HG03064 (cell line): ENCODE measurements around the gene TBC1D14.
"Not testable (repeated sequence)": the region's sequence is repeated elsewhere in the genome, so short reads cannot be mapped to it uniquely, and the experiment has no call there.

Source experiments
- ATAC-seq: cut with Tn5 transposase; IDR thresholded peaks from one replicate; pipeline ENCODE4 v1.9.1; 2021; ENCODE audit warnings: low read depth; ENCODE audit not compliant: unreplicated experiment

TBC1D14 gene

GRCh38 chr4:6967846-6968340 is 58.3 kb downstream of the TBC1D14 start:
- no peak for ATAC-seq

GRCh38 chr4:6968496-6968895 is 58.9 kb downstream of the TBC1D14 start:
- ATAC-seq, result no peak

GRCh38 chr4:6969826-6970800 is 60.5 kb downstream of the TBC1D14 start:
- ATAC-seq, result peak; percentile 81

GRCh38 chr4:6971536-6972374 is 62.1 kb downstream of the TBC1D14 start:
- no peak for ATAC-seq

- ATAC-seq, result no peak
These were observed 62.7 kb downstream of the TBC1D14 start for GRCh38 chr4:6972375-6972650.

GRCh38 chr4:6972911-6973310 is 63.3 kb downstream of the TBC1D14 start:
- no peak for ATAC-seq

- ATAC-seq, result no peak
These were observed 64.7 kb downstream of the TBC1D14 start for GRCh38 chr4:6974138-6974848.

GRCh38 chr4:6977846-6978245 is 68.2 kb downstream of the TBC1D14 start:
- not testable (repeated sequence) for ATAC-seq

- ATAC-seq, result no peak
These were observed 74.0 kb downstream of the TBC1D14 start for GRCh38 chr4:6983544-6984142.

- ATAC-seq, result no peak
These were observed 75.2 kb downstream of the TBC1D14 start for GRCh38 chr4:6984612-6985425.

- peak; percentile 14 for ATAC-seq
These were observed 76.6 kb downstream of the TBC1D14 start for GRCh38 chr4:6986072-6986780.

- peak; percentile 64 for ATAC-seq
These were observed 77.4 kb downstream of the TBC1D14 start for GRCh38 chr4:6986781-6987587.

GRCh38 chr4:6987588-6987961 is 77.9 kb downstream of the TBC1D14 start:
- no peak for ATAC-seq

- no peak for ATAC-seq
These were observed 78.5 kb downstream of the TBC1D14 start for GRCh38 chr4:6988016-6988715.

GRCh38 chr4:6989331-6989923 is 79.8 kb downstream of the TBC1D14 start:
- ATAC-seq, result no peak

GRCh38 chr4:6990661-6991060 is 81.0 kb downstream of the TBC1D14 start:
- ATAC-seq, result no peak

GRCh38 chr4:6991249-6991648 is 81.6 kb downstream of the TBC1D14 start:
- no peak for ATAC-seq
